LNCaP clone FGC (cell line): Measurements from ENCODE around the gene SHROOM3.

Experiments
- DNase-seq: peaks from one replicate; pipeline ENCODE4 v3.0.0-alpha.2; 2011; ENCODE audit warnings: low read depth
- H3K4me3 ChIP-seq: 2 replicates; pipeline ENCODE4 v1.5.1; 2011; ENCODE audit warnings: mild to moderate bottlenecking, low read depth, low read length, control low read depth
- CTCF ChIP-seq: IDR thresholded peaks from 2 replicates; pipeline ENCODE4 v1.5.1; 2012; ENCODE audit warnings: mild to moderate bottlenecking; ENCODE audit not compliant: control insufficient read depth, insufficient read depth; ENCODE audit errors: extremely low read depth

Gene SHROOM3

GRCh38 chr4:76484654-76485053 is 49.6 kb downstream of the SHROOM3 start:
- H3K4me3 ChIP-seq: no peak overlapping the region
- no peak for DNase-seq
- no peak for TF ChIP-seq CTCF

GRCh38 chr4:76485450-76485849 is 50.4 kb downstream of the SHROOM3 start:
- no peak overlapping the region for H3K4me3 ChIP-seq
- DNase-seq: no peak

GRCh38 chr4:76486588-76487276 is 51.7 kb downstream of the SHROOM3 start:
- TF ChIP-seq CTCF: no peak
- H3K4me3 ChIP-seq: no peak overlapping the region
- no peak for DNase-seq

More at GRCh38 chr4:76485450-76485849, 50.4 kb downstream of the SHROOM3 start:
- TF ChIP-seq CTCF: no peak

- no peak for TF ChIP-seq CTCF
- no peak for DNase-seq
- H3K4me3 ChIP-seq: no peak overlapping the region
These were observed 52.6 kb downstream of the SHROOM3 start for GRCh38 chr4:76487621-76488020.

GRCh38 chr4:76488455-76488854 is 53.4 kb downstream of the SHROOM3 start:
- TF ChIP-seq CTCF: no peak
- no peak for DNase-seq
- no peak overlapping the region for H3K4me3 ChIP-seq

- no peak for DNase-seq
- TF ChIP-seq CTCF: no peak
- no peak overlapping the region for H3K4me3 ChIP-seq
These were observed 54.1 kb downstream of the SHROOM3 start for GRCh38 chr4:76488888-76489685.
